SH-SY5Y (cell line): ENCODE results near the gene FAM184B.

ENCODE experiments used
- GATA2 ChIP-seq: IDR thresholded peaks from 2 replicates; pipeline ENCODE4 v1.6.1; 2011; ENCODE audit warnings: mild to moderate bottlenecking, low read depth, low read length
- GATA3 ChIP-seq: IDR thresholded peaks from 2 replicates; pipeline ENCODE4 v1.6.1; 2011; ENCODE audit warnings: low read depth, mild to moderate bottlenecking, low read length, moderate library complexity

- no peak for TF ChIP-seq GATA2
- TF ChIP-seq GATA3, result no peak
These were observed 197.5 kb downstream of the FAM184B start for GRCh38 chr4:17583941-17584340.
